Ovary (tissue), 9 donors: ENCODE results near the gene VAMP4. TPM values are rescaled to one million over a fixed set of nuclear protein-coding genes. Genes with fewer than 3 reads are reported as not detected.

Experiments used
- DNase-seq, 5 donors: peaks; one replicate each; pipeline ENCODE4 v3.0.0-alpha.2; 2019 to 2020
- H3K27ac ChIP-seq, 2 donors: fragments of 200-600 bp; one replicate each; pipeline versions ENCODE4 v1.5.1 to v1.8.0; 2019 to 2022
- H3K27me3 ChIP-seq: fragments of 200-600 bp; one replicate; pipeline ENCODE4 v1.8.0; 2022
- H3K36me3 ChIP-seq: fragments of 200-600 bp; sonication (generic); one replicate; pipeline ENCODE4 v1.5.1; 2019
- H3K4me1 ChIP-seq: one replicate; pipeline ENCODE4 v1.8.1; 2013; ENCODE audit warnings: mild to moderate bottlenecking, moderate library complexity; ENCODE audit not compliant: insufficient read depth
- H3K4me3 ChIP-seq: fragments of 200-600 bp; sonication (generic); one replicate; pipeline ENCODE4 v1.5.1; 2017
- H3K9me3 ChIP-seq, 2 donors: fragments of 200-600 bp in 1 of 2; sonication (generic) in 1 of 2; one replicate each; pipeline versions ENCODE4 v1.5.1 to v1.8.1; 2013 to 2019; ENCODE audit warnings: mild to moderate bottlenecking in 1 of 2, moderate library complexity in 1 of 2
- CTCF ChIP-seq, 3 donors: fragments of 450-650 bp in 2 of 3; fragments of 200-600 bp in 1 of 3; IDR thresholded peaks; one replicate each; pipeline versions ENCODE4 v1.5.1 to v1.8.0; 2016 to 2022; ENCODE audit warnings: antibody characterized with exemption in 3 of 3, mild to moderate bottlenecking in 1 of 3
- EP300 ChIP-seq: sonication (generic); formaldehyde crosslinking; IDR thresholded peaks from one replicate; pipeline ENCODE4 v1.6.1; 2017; ENCODE audit warnings: antibody characterized with exemption
- POLR2A ChIP-seq: fragments of 450-650 bp; IDR thresholded peaks from one replicate; pipeline ENCODE4 v1.6.1; 2017; ENCODE audit warnings: antibody characterized with exemption, mild to moderate bottlenecking, moderate library complexity
- WGBS, 3 donors: extraction: QIAGEN DNeasy Blood & Tissue Kit in 1 of 3; methylation state at CpG; one replicate each; pipeline versions ENCODE4 v1.1.5 to v1.1.7; 2013 to 2017; 5-methylcytosine and 5-hydroxymethylcytosine counted together
- intact Hi-C, 4 donors: fragments of 100-400 bp; cut with DNase I; formaldehyde crosslinking; loops; one replicate each; pipeline versions ENCODE4 v1.11.0 to v1.15.1; 2022 to 2023
- polyA plus RNA-seq, 2 donors: library from polyadenylated mRNA; stranded (reverse); fragments of 200-250 nt in 1 of 2; fragments of 350-450 nt in 1 of 2; fragmentation: Illumina TruSeq in 1 of 2; extraction: RNeasy Lipid Tissue Mini Kit (QIAGEN cat#74804) in 1 of 2; gene quantifications; one replicate each; pipeline ENCODE4 v1.2.3, GENCODE V29; 2013 to 2014
- total RNA-seq, 7 donors: library from RNA; depleted of rRNA in 2 of 7; stranded (reverse); fragments of >200 nt in 2 of 7; fragmentation: NEBNext Ultra II Directional in 3 of 7; extraction: Animal tissue kit (Norgen Biotek cat#: 25700) in 3 of 7; gene quantifications; one replicate each; pipeline versions ENCODE4 v1.1.0 to v1.2.4, GENCODE V29; 2016 to 2023
- donor health status: DM: no; HTN: no; CAD: no; lungs with moderate emphysema.
- donor health status: DM: no; HTN: no; CAD: no.
- donor health status: Bipolar disorder and iron deficiency.
- donor health status: DM: yes; HTN: yes; CAD: no.
- donor health status: DM: no; HTN: no; CAD: no.
- donor health status: DM: yes; HTN: yes; CAD: no.

VAMP4 gene
- total and polyA plus RNA-seq, 9 donors, result 6.7 to 14.1 (median 12.3) TPM

DNA sequence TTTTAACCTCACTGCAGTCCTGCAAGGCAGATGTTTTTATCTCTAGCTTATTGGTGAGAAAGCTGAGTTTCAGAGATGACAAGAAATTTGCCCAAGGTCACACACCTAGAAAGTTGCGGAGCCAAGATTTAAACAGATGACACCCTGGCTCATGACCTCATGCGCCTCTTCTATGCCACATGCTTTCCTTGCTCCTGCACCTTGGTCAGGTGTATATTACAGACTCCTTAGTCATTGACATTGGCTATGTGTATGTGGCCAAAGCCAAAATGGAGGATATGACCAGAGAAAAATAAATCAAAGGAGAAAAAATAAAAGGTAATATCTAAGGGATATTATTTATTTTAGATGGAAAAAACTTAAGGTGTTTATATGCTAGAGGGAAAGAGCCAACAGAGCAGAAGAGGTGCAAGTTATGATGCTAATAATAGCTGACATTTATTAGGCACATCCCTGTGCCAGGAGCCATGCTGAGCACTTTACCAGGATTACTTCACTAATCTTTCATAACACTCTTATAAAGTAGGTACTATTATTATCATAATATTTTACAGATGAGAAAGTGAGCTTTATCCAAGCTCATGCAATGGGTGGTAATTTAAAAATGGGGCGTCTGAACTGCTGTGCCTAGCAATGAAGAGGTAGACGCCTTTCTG, 75.6 kb downstream of the VAMP4 start:
- Histone ChIP-seq H3K27me3 (no peaks in the 10 kb centered on the region), H3K4me3 (no peak overlapping the region), H3K9me3 (no peaks in the 10 kb centered on the region), H3K36me3 (no peaks in the 10 kb centered on the region), H3K4me1 (no peaks in the 10 kb centered on the region), H3K27ac (no peak overlapping the region)
- no peak for DNase-seq
- WGBS, 3 donors, result 85 to 89% (median 87%) methylated on average over 4 of the region's 4 CpGs
- TF ChIP-seq POLR2A, result no peak
- TF ChIP-seq EP300, result no peak
- TF ChIP-seq CTCF (IDR thresholded peaks at IDR 0.05), result no peak
- intact Hi-C loops, result no loop called here

DNA sequence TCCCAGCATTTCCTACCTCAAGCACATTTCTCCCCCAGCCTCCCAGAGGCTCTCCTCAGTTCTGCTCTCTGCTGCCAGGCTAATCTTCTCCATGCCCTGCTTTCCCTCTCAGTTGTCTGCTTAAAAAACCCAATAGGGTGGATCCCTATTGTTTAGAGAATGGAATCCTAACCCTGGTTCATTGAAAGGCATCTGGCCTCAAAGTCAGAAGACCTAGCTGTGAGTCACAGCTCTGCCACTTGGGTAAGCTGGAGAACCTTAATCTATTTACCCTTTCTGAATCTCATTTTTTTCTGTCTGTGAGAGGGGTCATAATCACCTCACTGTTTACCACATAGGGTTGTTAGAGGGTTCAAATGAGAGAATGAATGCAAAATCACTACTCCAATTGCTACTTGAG, 76.9 kb downstream of the VAMP4 start:
- no peaks in the 10 kb centered on the region for H3K4me1 ChIP-seq
- H3K9me3 ChIP-seq, result no peaks in the 10 kb centered on the region
- TF ChIP-seq CTCF (IDR thresholded peaks at IDR 0.05) (no peak), EP300 (no peak), POLR2A (no peak)
- no peak overlapping the region for H3K4me3 ChIP-seq
- H3K36me3 ChIP-seq, result no peaks in the 10 kb centered on the region
- no peak overlapping the region for H3K27ac ChIP-seq
- no peaks in the 10 kb centered on the region for H3K27me3 ChIP-seq
- intact Hi-C loops, result no loop called here
- no peak for DNase-seq

- no peak for DNase-seq
- no peaks in the 10 kb centered on the region for H3K36me3 ChIP-seq
- no peak for TF ChIP-seq CTCF (IDR thresholded peaks at IDR 0.05)
- no peak for TF ChIP-seq EP300
- no peak for TF ChIP-seq POLR2A
- no peak overlapping the region for H3K27ac ChIP-seq
- WGBS, 3 donors, result 55 to 67% (median 62%) methylated on average over 4 of the region's 4 CpGs
- intact Hi-C loops, result no loop called here
- H3K9me3 ChIP-seq, result no peaks in the 10 kb centered on the region
- H3K27me3 ChIP-seq, result no peaks in the 10 kb centered on the region
- H3K4me1 ChIP-seq, result no peaks in the 10 kb centered on the region
- no peak overlapping the region for H3K4me3 ChIP-seq
Measured at GRCh38 chr1:171663854-171664575, 77.8 kb downstream of the VAMP4 start.

DNA sequence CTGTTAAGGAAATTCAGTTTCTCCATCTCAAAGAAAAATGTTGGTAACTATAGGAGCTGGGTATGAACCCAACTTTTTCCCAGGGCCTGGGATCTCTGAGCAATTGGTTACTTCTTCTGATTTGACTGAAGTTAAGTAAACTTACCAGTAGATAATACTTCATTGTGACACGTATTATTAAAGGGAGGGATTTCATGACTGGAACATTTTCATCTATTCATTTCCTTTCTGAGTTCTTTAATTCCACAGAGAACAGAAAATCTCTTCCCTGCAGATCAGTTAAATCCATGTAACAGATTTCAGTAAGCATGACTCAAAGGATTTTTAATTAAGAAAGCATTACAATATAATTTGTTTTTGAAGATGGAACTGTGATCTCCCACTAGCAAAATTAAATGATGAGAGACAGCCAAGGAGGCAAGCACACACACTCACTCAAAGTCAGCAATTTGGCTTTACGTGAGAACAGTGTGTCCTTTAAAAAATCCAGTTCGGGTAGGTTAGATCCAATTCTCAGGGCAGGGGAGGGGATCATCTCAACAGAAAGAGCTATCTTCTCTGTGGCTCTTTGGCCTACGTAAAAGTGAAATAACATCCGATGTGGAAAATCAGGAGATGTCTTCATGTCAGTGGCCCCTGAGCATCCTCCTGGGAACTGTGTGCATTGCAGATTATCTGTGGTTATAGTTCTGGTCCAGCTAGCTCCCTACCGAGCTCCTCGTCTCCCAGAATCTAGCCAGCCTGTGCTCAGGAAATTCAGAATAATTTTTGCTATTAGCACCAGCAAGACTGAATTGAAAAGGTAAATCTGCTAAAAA, 78.6 kb downstream of the VAMP4 start:
- Histone ChIP-seq H3K27me3 (no peaks in the 10 kb centered on the region), H3K9me3 (no peaks in the 10 kb centered on the region), H3K27ac (no peak overlapping the region), H3K4me1 (no peaks in the 10 kb centered on the region), H3K4me3 (no peak overlapping the region), H3K36me3 (no peaks in the 10 kb centered on the region)
- WGBS, 3 donors, result 40 to 64% (median 56%) methylated on average over 7 of the region's 7 CpGs
- DNase-seq, result no peak
- TF ChIP-seq EP300 (no peak), POLR2A (no peak), CTCF (IDR thresholded peaks at IDR 0.05) (no peak)
- intact Hi-C loops, result no loop called here
